GM18951 (cell line): ENCODE measurements around the gene ARNT2.

ENCODE experiments used
- POLR2A ChIP-seq: IDR thresholded peaks from 4 replicates; pipeline ENCODE4 v1.6.1; 2011; ENCODE audit warnings: mild to moderate bottlenecking; ENCODE audit not compliant: insufficient read length, insufficient read depth; ENCODE audit errors: extremely low read depth
- in situ Hi-C: fragments of 300-500 bp; cut with MboI; formaldehyde crosslinking; loops from one replicate; pipeline ENCODE4 v1.12.0; 2022; ENCODE audit warnings: low sequenced_read_pairs, mixed read lengths, inconsistent platforms; ENCODE audit not compliant: unreplicated experiment

Gene ARNT2

GRCh38 chr15:80536716-80537115 is 132.5 kb downstream of the ARNT2 start:
- in situ Hi-C loops = no loop called here
- TF ChIP-seq POLR2A = no peak

GRCh38 chr15:80545078-80545477 is 140.9 kb downstream of the ARNT2 start:
- no peak for TF ChIP-seq POLR2A
- in situ Hi-C loops = no loop called here

GRCh38 chr15:80547264-80547663 is 143.1 kb downstream of the ARNT2 start:
- in situ Hi-C loops = no loop called here

GRCh38 chr15:80549191-80549590 is 145.0 kb downstream of the ARNT2 start:
- in situ Hi-C loops = no loop called here
- no peak for TF ChIP-seq POLR2A

More at GRCh38 chr15:80547264-80547663, 143.1 kb downstream of the ARNT2 start:
- TF ChIP-seq POLR2A = no peak

GRCh38 chr15:80549654-80550053 is 145.5 kb downstream of the ARNT2 start:
- no peak for TF ChIP-seq POLR2A
- in situ Hi-C loops = no loop called here

GRCh38 chr15:80550219-80550907 is 146.2 kb downstream of the ARNT2 start:
- in situ Hi-C loops = no loop called here
- no peak for TF ChIP-seq POLR2A

GRCh38 chr15:80550908-80551260 is 146.7 kb downstream of the ARNT2 start:
- in situ Hi-C loops = no loop called here
- no peak for TF ChIP-seq POLR2A

GRCh38 chr15:80551348-80551747 is 147.2 kb downstream of the ARNT2 start:
- no peak for TF ChIP-seq POLR2A
- in situ Hi-C loops = no loop called here

GRCh38 chr15:80554560-80554959 is 150.4 kb downstream of the ARNT2 start:
- TF ChIP-seq POLR2A = no peak
- in situ Hi-C loops = no loop called here

- in situ Hi-C loops = no loop called here
- no peak for TF ChIP-seq POLR2A
These were observed 152.6 kb downstream of the ARNT2 start for GRCh38 chr15:80556694-80557367.

GRCh38 chr15:80557441-80558234 is 153.5 kb downstream of the ARNT2 start:
- no peak for TF ChIP-seq POLR2A
- in situ Hi-C loops = no loop called here

GRCh38 chr15:80558631-80559319 is 154.6 kb downstream of the ARNT2 start:
- in situ Hi-C loops = no loop called here
- TF ChIP-seq POLR2A = no peak

GRCh38 chr15:80559320-80559693 is 155.1 kb downstream of the ARNT2 start:
- in situ Hi-C loops = no loop called here
- TF ChIP-seq POLR2A = no peak
